ENCODE data around the gene MPC1L. TPM values are rescaled to one million over a fixed set of nuclear protein-coding genes. Genes with fewer than 3 reads are reported as not detected.

The MPC1L gene
- total and polyA plus RNA-seq, 9 of the 15 experiments (the other 6 are each of a cell fraction or from before 2014, with no cell fraction given), result not detected

DNA sequence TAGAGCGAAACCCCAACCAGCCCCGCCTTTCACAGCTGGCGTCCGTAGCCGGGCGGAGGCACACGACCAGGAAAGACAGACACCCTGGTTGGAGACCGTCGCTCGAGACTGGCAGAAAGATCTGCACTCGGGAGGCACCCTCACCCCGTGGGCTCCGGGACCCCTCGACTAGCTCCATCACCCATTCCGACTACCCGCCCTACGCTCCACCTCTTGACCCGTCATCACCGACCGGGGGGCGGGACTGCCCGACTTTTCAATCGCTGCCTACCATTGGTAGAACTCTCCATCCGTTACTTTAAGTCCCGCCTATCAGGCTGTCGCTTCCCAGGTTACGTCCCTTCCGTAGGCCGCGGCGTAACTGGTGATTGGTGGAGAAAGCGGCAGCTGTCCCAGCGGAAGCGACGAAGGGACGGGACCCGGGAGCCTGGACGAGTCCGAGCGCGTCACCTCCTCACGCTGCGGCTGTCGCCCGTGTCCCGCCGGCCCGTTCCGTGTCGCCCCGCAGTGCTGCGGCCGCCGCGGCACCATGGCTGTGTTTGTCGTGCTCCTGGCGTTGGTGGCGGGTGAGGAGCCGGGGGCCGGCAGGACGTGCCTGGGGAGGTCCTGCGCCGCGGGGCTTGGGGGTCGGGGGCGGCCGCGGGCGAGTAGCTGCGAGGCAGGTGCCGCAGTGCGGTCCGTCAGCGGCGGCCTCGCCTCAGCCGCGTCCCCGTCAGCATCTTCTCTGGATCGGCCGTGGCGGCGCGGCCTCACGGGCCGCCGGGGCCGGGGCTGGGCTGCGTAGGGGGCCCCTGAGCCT is 42.5 kb upstream of the MPC1L start, which contains the start of gene ATP6AP2 (continued):
- TF ChIP-seq, protein P1, sequence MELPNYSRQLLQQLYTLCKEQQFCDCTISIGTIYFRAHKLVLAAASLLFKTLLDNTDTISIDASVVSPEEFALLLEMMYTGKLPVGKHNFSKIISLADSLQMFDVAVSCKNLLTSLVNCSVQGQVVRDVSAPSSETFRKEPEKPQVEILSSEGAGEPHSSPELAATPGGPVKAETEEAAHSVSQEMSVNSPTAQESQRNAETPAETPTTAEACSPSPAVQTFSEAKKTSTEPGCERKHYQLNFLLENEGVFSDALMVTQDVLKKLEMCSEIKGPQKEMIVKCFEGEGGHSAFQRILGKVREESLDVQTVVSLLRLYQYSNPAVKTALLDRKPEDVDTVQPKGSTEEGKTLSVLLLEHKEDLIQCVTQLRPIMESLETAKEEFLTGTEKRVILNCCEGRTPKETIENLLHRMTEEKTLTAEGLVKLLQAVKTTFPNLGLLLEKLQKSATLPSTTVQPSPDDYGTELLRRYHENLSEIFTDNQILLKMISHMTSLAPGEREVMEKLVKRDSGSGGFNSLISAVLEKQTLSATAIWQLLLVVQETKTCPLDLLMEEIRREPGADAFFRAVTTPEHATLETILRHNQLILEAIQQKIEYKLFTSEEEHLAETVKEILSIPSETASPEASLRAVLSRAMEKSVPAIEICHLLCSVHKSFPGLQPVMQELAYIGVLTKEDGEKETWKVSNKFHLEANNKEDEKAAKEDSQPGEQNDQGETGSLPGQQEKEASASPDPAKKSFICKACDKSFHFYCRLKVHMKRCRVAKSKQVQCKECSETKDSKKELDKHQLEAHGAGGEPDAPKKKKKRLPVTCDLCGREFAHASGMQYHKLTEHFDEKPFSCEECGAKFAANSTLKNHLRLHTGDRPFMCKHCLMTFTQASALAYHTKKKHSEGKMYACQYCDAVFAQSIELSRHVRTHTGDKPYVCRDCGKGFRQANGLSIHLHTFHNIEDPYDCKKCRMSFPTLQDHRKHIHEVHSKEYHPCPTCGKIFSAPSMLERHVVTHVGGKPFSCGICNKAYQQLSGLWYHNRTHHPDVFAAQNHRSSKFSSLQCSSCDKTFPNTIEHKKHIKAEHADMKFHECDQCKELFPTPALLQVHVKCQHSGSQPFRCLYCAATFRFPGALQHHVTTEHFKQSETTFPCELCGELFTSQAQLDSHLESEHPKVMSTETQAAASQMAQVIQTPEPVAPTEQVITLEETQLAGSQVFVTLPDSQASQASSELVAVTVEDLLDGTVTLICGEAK (IDR thresholded peaks at IDR 0.05), result peak; percentile 85
- TF ChIP-seq, protein P1 (CRISPR knock-in tag; IDR thresholded peaks at IDR 0.05), result no peak
- TF ChIP-seq ATF7 (IDR thresholded peaks at IDR 0.05) (peak; percentile 76; the same call in 1 of the 2 replicates), TAF1 (IDR thresholded peaks at IDR 0.05; ENCODE audit: control insufficient read depth, extremely low read depth, insufficient read depth, low read length, severe bottlenecking) (peak; percentile 59), ASH1L (IDR thresholded peaks at IDR 0.05; ENCODE audit: borderline replicate concordance, low read depth, partially characterized antibody) (peak; percentile 84), ZFX (CRISPR knock-in tag; IDR thresholded peaks at IDR 0.05) (peak; percentile 59), MBD2 (IDR thresholded peaks at IDR 0.05; ENCODE audit: borderline replicate concordance, low read depth) (peak; percentile 92), JUN (IDR thresholded peaks at IDR 0.05; ENCODE audit: borderline replicate concordance, low read depth, low read length) (no peak), JUN (CRISPR knock-in tag; IDR thresholded peaks at IDR 0.05; ENCODE audit: borderline replicate concordance) (no peak), CBX1 (IDR thresholded peaks at IDR 0.05; ENCODE audit: low read depth) (0 out of 2 replicates have a peak, but pooled peaks have one; percentile 18), RNF2 (IDR thresholded peaks at IDR 0.05) (no peak)
- TF ChIP-seq, protein P2, sequence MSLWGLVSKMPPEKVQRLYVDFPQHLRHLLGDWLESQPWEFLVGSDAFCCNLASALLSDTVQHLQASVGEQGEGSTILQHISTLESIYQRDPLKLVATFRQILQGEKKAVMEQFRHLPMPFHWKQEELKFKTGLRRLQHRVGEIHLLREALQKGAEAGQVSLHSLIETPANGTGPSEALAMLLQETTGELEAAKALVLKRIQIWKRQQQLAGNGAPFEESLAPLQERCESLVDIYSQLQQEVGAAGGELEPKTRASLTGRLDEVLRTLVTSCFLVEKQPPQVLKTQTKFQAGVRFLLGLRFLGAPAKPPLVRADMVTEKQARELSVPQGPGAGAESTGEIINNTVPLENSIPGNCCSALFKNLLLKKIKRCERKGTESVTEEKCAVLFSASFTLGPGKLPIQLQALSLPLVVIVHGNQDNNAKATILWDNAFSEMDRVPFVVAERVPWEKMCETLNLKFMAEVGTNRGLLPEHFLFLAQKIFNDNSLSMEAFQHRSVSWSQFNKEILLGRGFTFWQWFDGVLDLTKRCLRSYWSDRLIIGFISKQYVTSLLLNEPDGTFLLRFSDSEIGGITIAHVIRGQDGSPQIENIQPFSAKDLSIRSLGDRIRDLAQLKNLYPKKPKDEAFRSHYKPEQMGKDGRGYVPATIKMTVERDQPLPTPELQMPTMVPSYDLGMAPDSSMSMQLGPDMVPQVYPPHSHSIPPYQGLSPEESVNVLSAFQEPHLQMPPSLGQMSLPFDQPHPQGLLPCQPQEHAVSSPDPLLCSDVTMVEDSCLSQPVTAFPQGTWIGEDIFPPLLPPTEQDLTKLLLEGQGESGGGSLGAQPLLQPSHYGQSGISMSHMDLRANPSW (CRISPR knock-in tag; IDR thresholded peaks at IDR 0.05), result no peak
- TF ChIP-seq, protein P3, sequence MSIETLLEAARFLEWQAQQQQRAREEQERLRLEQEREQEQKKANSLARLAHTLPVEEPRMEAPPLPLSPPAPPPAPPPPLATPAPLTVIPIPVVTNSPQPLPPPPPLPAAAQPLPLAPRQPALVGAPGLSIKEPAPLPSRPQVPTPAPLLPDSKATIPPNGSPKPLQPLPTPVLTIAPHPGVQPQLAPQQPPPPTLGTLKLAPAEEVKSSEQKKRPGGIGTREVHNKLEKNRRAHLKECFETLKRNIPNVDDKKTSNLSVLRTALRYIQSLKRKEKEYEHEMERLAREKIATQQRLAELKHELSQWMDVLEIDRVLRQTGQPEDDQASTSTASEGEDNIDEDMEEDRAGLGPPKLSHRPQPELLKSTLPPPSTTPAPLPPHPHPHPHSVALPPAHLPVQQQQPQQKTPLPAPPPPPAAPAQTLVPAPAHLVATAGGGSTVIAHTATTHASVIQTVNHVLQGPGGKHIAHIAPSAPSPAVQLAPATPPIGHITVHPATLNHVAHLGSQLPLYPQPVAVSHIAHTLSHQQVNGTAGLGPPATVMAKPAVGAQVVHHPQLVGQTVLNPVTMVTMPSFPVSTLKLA (conservative IDR thresholded peaks at IDR 0.05), result peak in 1 of 2 experiments; percentile 32; a peak in 2 of 4 replicates
